Neuronal stem cell (in vitro differentiated cells): ENCODE measurements around the gene RGS16. TPM values are rescaled to one million over a fixed set of nuclear protein-coding genes. Genes with fewer than 3 reads are reported as not detected.

Source experiments
- DNase-seq: peaks from one replicate; pipeline ENCODE4 v3.0.0-alpha.2; 2013; ENCODE audit warnings: low spot score
- H2AFZ ChIP-seq: one replicate; pipeline ENCODE4 v1.6.1; 2013; ENCODE audit warnings: mild to moderate bottlenecking, low read length, inconsistent platforms
- H2AK5ac ChIP-seq: 2 replicates; pipeline ENCODE4 v1.6.1; 2013; ENCODE audit warnings: low read depth, mild to moderate bottlenecking, inconsistent platforms, low read length, moderate library complexity, mixed read lengths
- H2BK120ac ChIP-seq: 2 replicates; pipeline ENCODE4 v1.6.1; 2013; ENCODE audit warnings: low read depth, mild to moderate bottlenecking, inconsistent platforms, low read length, moderate library complexity, mixed read lengths
- H2BK12ac ChIP-seq: one replicate; pipeline ENCODE4 v1.6.1; 2013; ENCODE audit warnings: low read length, inconsistent platforms
- H2BK15ac ChIP-seq: 2 replicates; pipeline ENCODE4 v1.6.1; 2013; ENCODE audit warnings: mild to moderate bottlenecking, low read length, inconsistent platforms, mixed read lengths
- H2BK5ac ChIP-seq: one replicate; pipeline ENCODE4 v1.6.1; 2013; ENCODE audit warnings: inconsistent platforms, mild to moderate bottlenecking, low read length, moderate library complexity
- H3K14ac ChIP-seq: one replicate; pipeline ENCODE4 v1.6.1; 2013; ENCODE audit warnings: low read length, inconsistent platforms
- H3K18ac ChIP-seq: 2 replicates; pipeline ENCODE4 v1.6.1; 2013; ENCODE audit warnings: low read length, inconsistent platforms
- H3K23ac ChIP-seq: 2 replicates; pipeline ENCODE4 v1.6.1; 2013; ENCODE audit warnings: low read depth, mild to moderate bottlenecking, mixed read lengths, low read length, inconsistent platforms; ENCODE audit not compliant: poor library complexity
- H3K27ac ChIP-seq: replicated peaks from 3 replicates; pipeline ENCODE4 v1.5.1; 2013; ENCODE audit warnings: low read length, inconsistent platforms
- H3K27me3 ChIP-seq, 3 experiments: 2 replicates each; pipeline ENCODE4 v1.6.1; 2013; ENCODE audit warnings: low read length in 3 of 3, mild to moderate bottlenecking in 2 of 3, inconsistent platforms in 1 of 3, low read depth in 1 of 3, mixed read lengths in 1 of 3, moderate library complexity in 1 of 3; ENCODE audit not compliant: control insufficient read depth in 3 of 3, insufficient read depth in 3 of 3
- H3K36me3 ChIP-seq, 2 donors: replicated peaks in 1 of 2; 2 replicates each; pipeline ENCODE4 v1.6.1; 2013; ENCODE audit warnings: low read length in 2 of 2; ENCODE audit not compliant: control insufficient read depth in 2 of 2, insufficient read depth in 2 of 2
- H3K4ac ChIP-seq: 2 replicates; pipeline ENCODE4 v1.6.1; 2013; ENCODE audit warnings: inconsistent platforms, mild to moderate bottlenecking, low read length, moderate library complexity
- H3K4me1 ChIP-seq, 2 donors: 1 replicate in 1 of 2; 2 replicates in 1 of 2; pipeline ENCODE4 v1.6.1; 2013; ENCODE audit warnings: low read length in 2 of 2, low read depth in 1 of 2; ENCODE audit not compliant: control insufficient read depth in 2 of 2, insufficient read depth in 1 of 2
- H3K4me2 ChIP-seq: one replicate; pipeline ENCODE4 v1.6.1; 2013; ENCODE audit warnings: mild to moderate bottlenecking, low read length, inconsistent platforms; ENCODE audit not compliant: insufficient read depth, poor library complexity, severe bottlenecking
- H3K4me3 ChIP-seq, 2 donors: 2 replicates each; pipeline ENCODE4 v1.5.1; 2013; ENCODE audit warnings: low read length in 2 of 2, mild to moderate bottlenecking in 2 of 2, inconsistent platforms in 1 of 2, moderate library complexity in 1 of 2
- H3K79me1 ChIP-seq: one replicate; pipeline ENCODE4 v1.6.1; 2013; ENCODE audit warnings: low read depth, mild to moderate bottlenecking, inconsistent platforms, low read length, moderate library complexity
- H3K9ac ChIP-seq: one replicate; pipeline ENCODE4 v1.6.1; 2013; ENCODE audit warnings: mild to moderate bottlenecking, low read depth, low read length, inconsistent platforms; ENCODE audit not compliant: poor library complexity
- H3K9me3 ChIP-seq, 2 donors: replicated peaks in 1 of 2; 2 replicates each; pipeline versions ENCODE3 to v1.6.1; 2013; ENCODE audit warnings: low read length in 2 of 2, mild to moderate bottlenecking in 2 of 2, inconsistent platforms in 1 of 2, low read depth in 1 of 2, mixed read lengths in 1 of 2, moderate library complexity in 1 of 2; ENCODE audit not compliant: control insufficient read depth in 2 of 2, insufficient read depth in 1 of 2
- H4K8ac ChIP-seq: one replicate; pipeline ENCODE4 v1.6.1; 2013; ENCODE audit warnings: low read depth, mild to moderate bottlenecking, inconsistent platforms, low read length, moderate library complexity
- H4K91ac ChIP-seq: one replicate; pipeline ENCODE4 v1.6.1; 2013; ENCODE audit warnings: low read length, low read depth, mild to moderate bottlenecking, inconsistent platforms; ENCODE audit not compliant: poor library complexity
- WGBS, 2 donors: extraction: QIAGEN DNeasy Blood & Tissue Kit; methylation state at CpG; one replicate each; pipeline ENCODE4 v1.1.7; 2013; ENCODE audit warnings: missing lambda C conversion rate in 2 of 2, mixed read lengths in 1 of 2; ENCODE audit not compliant: insufficient read length in 2 of 2, insufficient replicate concordance in 1 of 2; ENCODE audit errors: extremely low coverage in 2 of 2; 5-methylcytosine and 5-hydroxymethylcytosine counted together
- small RNA-seq: library from polyadenylated mRNA; stranded (forward); fragments of <200 nt; extraction: miRNeasy Mini kit (QIAGEN cat#:217004); gene quantifications from one replicate; pipeline ENCODE3, GENCODE V24; 2013; ENCODE audit not compliant: insufficient read depth

RGS16 gene

GRCh38 chr1:182552527-182552926 lies 51.7 kb downstream of the RGS16 start:
- Histone ChIP-seq H3K4me3 (no peak overlapping the region), H3K79me1 (no peaks in the 10 kb centered on the region), H4K8ac (no peak overlapping the region), H4K91ac (no peak overlapping the region), H3K18ac (no peak overlapping the region), H3K4me2 (no peak overlapping the region), H3K4me1 (no peaks in the 10 kb centered on the region), H2AFZ (no peak overlapping the region), H3K36me3 (no peaks in the 10 kb centered on the region), H2BK12ac (no peak overlapping the region), H3K4ac (no peak overlapping the region), H2AK5ac (no peak overlapping the region), H3K23ac (no peak overlapping the region), H2BK120ac (no peak overlapping the region), H2BK5ac (no peak overlapping the region), H3K14ac (no peak overlapping the region), H3K9ac (no peak overlapping the region), H2BK15ac (no peak overlapping the region), H3K27me3 (peaks cover 0 to 4% (median 0%) of the 10 kb centered on the region in 3 experiments), H3K9me3 (peaks cover 0 to 2% of the 10 kb centered on the region in 2 donors), H3K27ac (no peak overlapping the region)
- no peak for DNase-seq
- no CpG with 5 or more reads among the region's 2 CpGs for WGBS, 2 donors

GRCh38 chr1:182549811-182550210 lies 54.4 kb downstream of the RGS16 start:
- Histone ChIP-seq H4K8ac (no peak overlapping the region), H4K91ac (no peak overlapping the region), H3K4me3 (no peak overlapping the region), H3K36me3 (no peaks in the 10 kb centered on the region), H3K9me3 (peaks cover 0 to 2% of the 10 kb centered on the region in 2 donors), H3K14ac (no peak overlapping the region), H3K9ac (no peak overlapping the region), H3K18ac (no peak overlapping the region), H3K23ac (no peak overlapping the region), H2BK12ac (no peak overlapping the region), H2AFZ (no peak overlapping the region), H3K27ac (no peak overlapping the region), H3K4me1 (no peaks in the 10 kb centered on the region), H3K79me1 (no peaks in the 10 kb centered on the region), H2BK15ac (no peak overlapping the region), H2BK120ac (no peak overlapping the region), H3K27me3 (peaks cover 0 to 4% (median 0%) of the 10 kb centered on the region in 3 experiments), H2BK5ac (no peak overlapping the region), H3K4me2 (no peak overlapping the region), H2AK5ac (no peak overlapping the region), H3K4ac (no peak overlapping the region)
- no peak for DNase-seq
- WGBS, 2 donors, result no CpG with 5 or more reads among the region's 1 CpG

GRCh38 chr1:182549346-182549745 lies 54.8 kb downstream of the RGS16 start:
- Histone ChIP-seq H3K79me1 (no peaks in the 10 kb centered on the region), H3K4me3 (no peak overlapping the region), H2BK12ac (no peak overlapping the region), H2BK15ac (no peak overlapping the region), H3K18ac (no peak overlapping the region), H3K4ac (no peak overlapping the region), H2AFZ (no peak overlapping the region), H3K27me3 (peaks cover 0 to 4% (median 0%) of the 10 kb centered on the region in 3 experiments), H3K27ac (no peak overlapping the region), H2AK5ac (no peak overlapping the region), H3K9ac (no peak overlapping the region), H3K9me3 (peaks cover 0 to 2% of the 10 kb centered on the region in 2 donors), H2BK120ac (no peak overlapping the region), H3K14ac (no peak overlapping the region), H4K8ac (no peak overlapping the region), H3K4me1 (no peaks in the 10 kb centered on the region), H3K4me2 (no peak overlapping the region), H3K23ac (no peak overlapping the region), H3K36me3 (no peaks in the 10 kb centered on the region), H2BK5ac (no peak overlapping the region), H4K91ac (no peak overlapping the region)
- DNase-seq, result no peak

Small RNA genes within 50 kb of the gene (small RNA-seq; reads per million reads assigned to genes)
- not detected for gene RF00017
